ENCODE data around the gene PAX6. TPM values are rescaled to one million over a fixed set of nuclear protein-coding genes. Genes with fewer than 3 reads are reported as not detected.

Gene PAX6
- total RNA-seq, 4 donors from 2014 or later: 0.13 to 2.7 (median 0.67) TPM; not detected in 1

DNA sequence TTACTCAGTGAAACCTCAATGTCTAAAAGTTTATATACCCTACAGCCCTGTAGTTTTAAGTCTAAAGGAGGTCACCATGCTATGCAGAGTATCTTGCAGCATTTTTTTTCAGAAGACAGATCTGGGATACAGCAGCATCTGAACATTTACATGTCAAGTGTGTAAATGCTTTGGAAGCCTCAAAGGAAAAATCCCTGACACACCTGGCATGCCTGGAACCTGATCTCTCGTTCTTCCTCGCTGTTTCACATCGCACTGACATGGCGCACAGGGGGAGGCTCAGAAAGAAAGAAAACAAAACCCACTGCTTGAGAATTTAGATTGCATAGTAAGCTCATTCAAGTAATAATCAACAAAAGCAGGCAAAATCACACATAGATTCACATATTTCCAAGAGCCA lies 31.0 kb downstream of the PAX6 start:
- no peak overlapping the region for H3K4me3 ChIP-seq (ENCODE audit: low read depth, poor library complexity, severe bottlenecking)
- TF ChIP-seq, protein P1, sequence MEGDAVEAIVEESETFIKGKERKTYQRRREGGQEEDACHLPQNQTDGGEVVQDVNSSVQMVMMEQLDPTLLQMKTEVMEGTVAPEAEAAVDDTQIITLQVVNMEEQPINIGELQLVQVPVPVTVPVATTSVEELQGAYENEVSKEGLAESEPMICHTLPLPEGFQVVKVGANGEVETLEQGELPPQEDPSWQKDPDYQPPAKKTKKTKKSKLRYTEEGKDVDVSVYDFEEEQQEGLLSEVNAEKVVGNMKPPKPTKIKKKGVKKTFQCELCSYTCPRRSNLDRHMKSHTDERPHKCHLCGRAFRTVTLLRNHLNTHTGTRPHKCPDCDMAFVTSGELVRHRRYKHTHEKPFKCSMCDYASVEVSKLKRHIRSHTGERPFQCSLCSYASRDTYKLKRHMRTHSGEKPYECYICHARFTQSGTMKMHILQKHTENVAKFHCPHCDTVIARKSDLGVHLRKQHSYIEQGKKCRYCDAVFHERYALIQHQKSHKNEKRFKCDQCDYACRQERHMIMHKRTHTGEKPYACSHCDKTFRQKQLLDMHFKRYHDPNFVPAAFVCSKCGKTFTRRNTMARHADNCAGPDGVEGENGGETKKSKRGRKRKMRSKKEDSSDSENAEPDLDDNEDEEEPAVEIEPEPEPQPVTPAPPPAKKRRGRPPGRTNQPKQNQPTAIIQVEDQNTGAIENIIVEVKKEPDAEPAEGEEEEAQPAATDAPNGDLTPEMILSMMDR (IDR thresholded peaks at IDR 0.05): no peak
- no peak for TF ChIP-seq POLR2A (IDR thresholded peaks at IDR 0.05)
- no peak for DNase-seq (ENCODE audit: low spot score in 2 of 2)
- intact Hi-C loops (cut with DNase I; ENCODE audit: low total_unique reads): no loop called here
- WGBS, 2 donors: 89 to 90% methylated on average over 4 of the region's 4 CpGs

GRCh38 chr11:31779374-31779791 lies 31.7 kb downstream of the PAX6 start:
- no peak overlapping the region for H3K4me3 ChIP-seq (ENCODE audit: low read depth, poor library complexity, severe bottlenecking)
- no peak for TF ChIP-seq POLR2A (IDR thresholded peaks at IDR 0.05)
- TF ChIP-seq, protein P1 (IDR thresholded peaks at IDR 0.05): no peak
- 59 to 64% methylated on average over 6 of the region's 6 CpGs for WGBS, 2 donors
- no peak for DNase-seq (ENCODE audit: low spot score in 2 of 2)
- intact Hi-C loops (cut with DNase I; ENCODE audit: low total_unique reads): no loop called here

- no peak overlapping the region for H3K4me3 ChIP-seq (ENCODE audit: low read depth, poor library complexity, severe bottlenecking)
- TF ChIP-seq, protein P1 (IDR thresholded peaks at IDR 0.05): no peak
- TF ChIP-seq POLR2A (IDR thresholded peaks at IDR 0.05): no peak
- WGBS, 2 donors: 88 to 89% methylated on average over 2 of the region's 2 CpGs
- intact Hi-C loops (cut with DNase I; ENCODE audit: low total_unique reads): no loop called here
- no peak for DNase-seq (ENCODE audit: low spot score in 2 of 2)
Measured at GRCh38 chr11:31772412-31772811, 38.7 kb downstream of the PAX6 start.

DNA sequence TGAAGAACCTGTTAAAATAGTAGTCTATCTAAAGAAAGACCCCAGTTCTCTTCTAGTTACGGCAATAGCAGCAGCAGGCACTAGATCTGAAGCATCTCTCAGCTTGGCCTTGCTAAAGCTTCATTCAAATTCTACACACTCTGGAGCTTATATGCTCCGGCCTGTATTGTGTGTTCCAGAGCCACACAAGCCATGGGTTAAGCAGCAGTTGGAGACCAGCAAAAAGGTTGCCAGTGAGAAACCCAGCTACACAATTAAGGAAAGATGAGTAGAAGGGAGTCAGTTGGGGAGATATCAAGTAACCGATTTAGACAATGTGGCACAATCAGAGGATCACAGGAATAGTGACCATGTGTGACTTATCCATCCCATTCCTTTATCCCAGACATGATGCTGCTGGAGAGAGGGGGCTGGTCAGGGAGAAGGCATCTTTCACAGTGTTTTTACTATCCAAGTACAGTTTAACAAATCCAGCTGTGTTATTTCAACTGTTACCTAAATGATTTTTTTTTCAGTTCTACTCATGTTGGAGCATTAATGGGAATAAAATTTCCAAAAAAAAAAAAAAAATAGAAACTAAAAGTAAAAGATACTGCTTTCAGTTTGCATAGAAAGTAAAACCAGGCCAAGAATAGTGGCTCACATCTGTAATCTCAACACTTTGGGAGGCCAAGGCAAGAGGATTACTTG lies 41.0 kb downstream of the PAX6 start:
- H3K4me3 ChIP-seq (ENCODE audit: low read depth, poor library complexity, severe bottlenecking): no peak overlapping the region
- DNase-seq (ENCODE audit: low spot score in 2 of 2): no peak
- no peak for TF ChIP-seq POLR2A (IDR thresholded peaks at IDR 0.05)
- TF ChIP-seq, protein P1 (IDR thresholded peaks at IDR 0.05): no peak
- 98 to 99% methylated on average over 3 of the region's 3 CpGs for WGBS, 2 donors
- intact Hi-C loops (cut with DNase I; ENCODE audit: low total_unique reads): no loop called here

- TF ChIP-seq POLR2A (IDR thresholded peaks at IDR 0.05): no peak
- TF ChIP-seq, protein P1 (IDR thresholded peaks at IDR 0.05): no peak
- DNase-seq (ENCODE audit: low spot score in 2 of 2): no peak
- no peak overlapping the region for H3K4me3 ChIP-seq (ENCODE audit: low read depth, poor library complexity, severe bottlenecking)
- intact Hi-C loops (cut with DNase I; ENCODE audit: low total_unique reads): no loop called here
- 69 to 86% methylated on average over 9 of the region's 9 CpGs for WGBS, 2 donors
Measured at GRCh38 chr11:31768749-31769640, 42.1 kb downstream of the PAX6 start.
